ENCODE measurements around the gene PHF21B.
"Not testable (repeated sequence)": the region's sequence is repeated elsewhere in the genome, so short reads cannot be mapped to it uniquely, and the experiment has no call there.

- not testable (repeated sequence) for TF ChIP-seq CTCF, POLR2A (IDR thresholded peaks at IDR 0.05)
These were observed 106.6 kb downstream of the PHF21B start for GRCh38 chr22:44903164-44903563.
